Glutamatergic neuron (in vitro differentiated cells): ENCODE measurements around the gene DLEU7. TPM values are rescaled to one million over a fixed set of nuclear protein-coding genes. Genes with fewer than 3 reads are reported as not detected.

Source experiments
- DNase-seq: peaks from one replicate; pipeline ENCODE4 v3.0.0; 2022
- H3K27ac Mint-ChIP-seq: one replicate; pipeline ENCODE4 v1.8.0; 2020; ENCODE audit warnings: mild to moderate bottlenecking, mixed read lengths, inconsistent platforms; ENCODE audit not compliant: unreplicated experiment
- H3K27me3 Mint-ChIP-seq: one replicate; pipeline ENCODE4 v1.8.0; 2020; ENCODE audit warnings: mild to moderate bottlenecking, moderate library complexity, mixed read lengths, inconsistent platforms; ENCODE audit not compliant: unreplicated experiment
- H3K36me3 Mint-ChIP-seq: one replicate; pipeline ENCODE4 v1.8.0; 2020; ENCODE audit warnings: mild to moderate bottlenecking, mixed read lengths, inconsistent platforms; ENCODE audit not compliant: unreplicated experiment
- H3K4me1 Mint-ChIP-seq: one replicate; pipeline ENCODE4 v1.8.0; 2020; ENCODE audit warnings: mild to moderate bottlenecking, low read depth, mixed read lengths, inconsistent platforms; ENCODE audit not compliant: unreplicated experiment
- H3K4me3 Mint-ChIP-seq: one replicate; pipeline ENCODE4 v1.8.0; 2020; ENCODE audit warnings: mild to moderate bottlenecking, mixed read lengths, inconsistent platforms; ENCODE audit not compliant: unreplicated experiment
- H3K9me3 Mint-ChIP-seq: one replicate; pipeline ENCODE4 v1.8.0; 2020; ENCODE audit warnings: mild to moderate bottlenecking, moderate library complexity, mixed read lengths, inconsistent platforms; ENCODE audit not compliant: unreplicated experiment
- CTCF ChIP-seq: fragments of 200-600 bp; sonication (generic); IDR thresholded peaks from one replicate; pipeline ENCODE4 v1.5.0; 2021; ENCODE audit not compliant: partially characterized antibody, unreplicated experiment
- total RNA-seq: library from RNA; stranded (reverse); fragmentation: NEBNext Ultra II Directional; extraction: Animal tissue kit (Norgen Biotek cat#: 25700); gene quantifications from one replicate; pipeline ENCODE4 v1.2.1, GENCODE V29; 2021; ENCODE audit not compliant: unreplicated experiment

DLEU7 gene
- total RNA-seq, 1 donor from 2014 or later, result 2.3 TPM

DNA sequence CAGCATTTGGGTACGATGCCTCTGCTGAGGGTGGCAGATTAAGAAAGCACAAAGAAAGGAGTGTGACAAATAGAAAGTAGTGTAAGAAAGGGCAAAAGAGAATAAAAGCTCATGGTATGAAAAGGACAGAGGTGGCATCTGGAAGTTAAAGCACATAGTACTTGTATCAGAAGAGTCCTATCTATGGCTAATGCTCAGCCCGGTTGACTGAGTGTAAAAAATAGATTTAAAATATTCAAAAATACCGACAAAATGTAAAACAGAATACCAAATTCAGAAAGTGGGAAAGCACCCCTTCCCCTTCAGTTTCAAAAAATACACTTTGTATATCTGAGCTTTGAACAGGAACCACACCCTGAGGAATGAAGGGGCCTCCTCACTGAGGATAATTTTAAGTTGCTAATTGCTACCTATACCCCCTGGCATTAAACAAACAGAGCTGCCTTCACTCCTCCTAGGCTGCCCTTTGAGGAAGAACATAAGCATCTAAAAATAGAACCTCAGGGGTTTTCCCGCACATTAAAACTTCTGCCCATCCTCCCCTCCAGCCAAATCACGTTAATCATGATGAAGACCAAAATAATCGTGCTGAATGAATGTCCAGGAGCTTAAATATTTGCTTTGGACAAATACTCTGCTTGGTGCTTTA, 43.3 kb downstream of the DLEU7 start:
- no peak for TF ChIP-seq CTCF
- Mint-ChIP-seq H3K4me1 (peaks cover 11% of the 10 kb centered on the region), H3K9me3 (no peaks in the 10 kb centered on the region), H3K27me3 (peaks cover 1% of the 10 kb centered on the region), H3K27ac (no peak overlapping the region), H3K36me3 (no peaks in the 10 kb centered on the region), H3K4me3 (no peak overlapping the region)
- DNase-seq, result no peak

GRCh38 chr13:50798923-50799322, 44.6 kb downstream of the DLEU7 start:
- Mint-ChIP-seq H3K36me3 (no peaks in the 10 kb centered on the region), H3K9me3 (no peaks in the 10 kb centered on the region), H3K4me3 (no peak overlapping the region), H3K27ac (no peak overlapping the region), H3K4me1 (peaks cover 11% of the 10 kb centered on the region), H3K27me3 (peaks cover 1% of the 10 kb centered on the region)
- TF ChIP-seq CTCF, result no peak
- DNase-seq, result no peak

GRCh38 chr13:50797091-50797490, 46.4 kb downstream of the DLEU7 start:
- Mint-ChIP-seq H3K27me3 (peaks cover 1% of the 10 kb centered on the region), H3K27ac (no peak overlapping the region), H3K4me1 (peaks cover 11% of the 10 kb centered on the region), H3K9me3 (no peaks in the 10 kb centered on the region), H3K4me3 (no peak overlapping the region), H3K36me3 (no peaks in the 10 kb centered on the region)
- no peak for TF ChIP-seq CTCF
- no peak for DNase-seq

DNA sequence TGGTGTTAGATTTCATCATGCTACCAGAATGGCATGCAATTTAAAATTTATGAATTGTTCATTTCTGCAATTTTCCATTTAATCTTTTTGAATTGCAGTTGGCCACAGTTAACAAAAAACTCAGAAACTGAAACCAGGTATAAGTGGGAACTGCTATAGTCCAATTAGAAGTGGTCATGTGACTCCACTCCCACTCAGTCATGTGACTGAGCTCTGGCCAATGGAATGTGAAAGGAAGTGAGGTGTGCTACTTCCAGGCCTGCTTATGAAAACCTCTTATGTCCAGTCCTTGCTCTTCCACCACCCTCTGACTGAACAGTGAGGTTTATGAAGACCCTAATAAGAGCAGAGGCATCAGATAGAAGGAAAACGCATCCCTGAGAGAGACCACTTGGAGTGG, 47.0 kb downstream of the DLEU7 start:
- TF ChIP-seq CTCF, result no peak
- no peak for DNase-seq
- Mint-ChIP-seq H3K36me3 (no peaks in the 10 kb centered on the region), H3K4me3 (no peak overlapping the region), H3K27me3 (no peaks in the 10 kb centered on the region), H3K27ac (no peak overlapping the region), H3K4me1 (peaks cover 10% of the 10 kb centered on the region), H3K9me3 (no peaks in the 10 kb centered on the region)

- no peaks in the 10 kb centered on the region for H3K4me1 Mint-ChIP-seq
- DNase-seq, result no peak
- no peak overlapping the region for H3K4me3 Mint-ChIP-seq
- H3K9me3 Mint-ChIP-seq, result no peaks in the 10 kb centered on the region
- TF ChIP-seq CTCF, result no peak
- no peaks in the 10 kb centered on the region for H3K27me3 Mint-ChIP-seq
- H3K27ac Mint-ChIP-seq, result no peak overlapping the region
- H3K36me3 Mint-ChIP-seq, result no peaks in the 10 kb centered on the region
Observed at GRCh38 chr13:50794226-50794625, 49.3 kb downstream of the DLEU7 start.
